Upper lobe of left lung (tissue), 4 donors: ENCODE results near the gene ZNF638.

ENCODE experiments used
- POLR2A ChIP-seq, 4 donors: fragments of 450-650 bp; IDR thresholded peaks; one replicate each; pipeline ENCODE4 v1.5.1; 2016 to 2017; ENCODE audit warnings: antibody characterized with exemption in 4 of 4, mild to moderate bottlenecking in 2 of 4
- TF ChIP-seq, protein P1 (sequence below), 6 experiments: fragments of 450-650 bp in 4 of 6; fragments of 200-600 bp in 2 of 6; sonication (generic) in 2 of 6; IDR thresholded peaks; one replicate each; pipeline ENCODE4 v1.5.1; 2016 to 2019; ENCODE audit warnings: antibody characterized with exemption in 6 of 6

DNA sequence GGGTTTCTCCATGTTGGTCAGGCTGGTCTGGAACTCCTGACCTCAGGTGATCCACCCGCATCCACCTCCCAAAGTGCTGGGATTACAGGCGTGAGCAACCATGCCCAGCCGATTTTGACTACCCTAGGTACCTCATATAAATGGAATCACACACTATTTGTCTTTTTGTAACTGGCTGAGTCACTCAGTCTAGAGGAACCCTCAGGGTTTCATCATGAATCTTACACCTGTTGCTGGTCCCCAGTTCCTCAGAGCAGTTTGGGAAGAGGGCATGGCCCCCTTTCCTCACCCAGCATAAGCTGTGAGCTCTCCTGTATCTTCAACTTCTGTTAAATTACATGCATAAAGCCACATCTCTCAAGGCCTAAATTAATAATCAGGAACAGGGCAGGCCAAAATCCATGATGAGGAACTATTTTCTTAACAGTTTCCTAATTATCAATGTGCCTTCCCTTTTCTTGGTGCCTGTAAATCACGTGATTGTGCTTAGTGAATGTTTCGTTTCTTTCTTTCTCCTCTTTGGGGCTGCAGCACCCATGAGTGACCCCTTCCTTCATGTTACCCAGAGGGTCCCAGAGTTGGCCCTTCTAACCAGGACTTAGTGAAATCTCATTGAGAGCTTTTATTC, 142.6 kb downstream of the ZNF638 start:
- TF ChIP-seq, protein P1, sequence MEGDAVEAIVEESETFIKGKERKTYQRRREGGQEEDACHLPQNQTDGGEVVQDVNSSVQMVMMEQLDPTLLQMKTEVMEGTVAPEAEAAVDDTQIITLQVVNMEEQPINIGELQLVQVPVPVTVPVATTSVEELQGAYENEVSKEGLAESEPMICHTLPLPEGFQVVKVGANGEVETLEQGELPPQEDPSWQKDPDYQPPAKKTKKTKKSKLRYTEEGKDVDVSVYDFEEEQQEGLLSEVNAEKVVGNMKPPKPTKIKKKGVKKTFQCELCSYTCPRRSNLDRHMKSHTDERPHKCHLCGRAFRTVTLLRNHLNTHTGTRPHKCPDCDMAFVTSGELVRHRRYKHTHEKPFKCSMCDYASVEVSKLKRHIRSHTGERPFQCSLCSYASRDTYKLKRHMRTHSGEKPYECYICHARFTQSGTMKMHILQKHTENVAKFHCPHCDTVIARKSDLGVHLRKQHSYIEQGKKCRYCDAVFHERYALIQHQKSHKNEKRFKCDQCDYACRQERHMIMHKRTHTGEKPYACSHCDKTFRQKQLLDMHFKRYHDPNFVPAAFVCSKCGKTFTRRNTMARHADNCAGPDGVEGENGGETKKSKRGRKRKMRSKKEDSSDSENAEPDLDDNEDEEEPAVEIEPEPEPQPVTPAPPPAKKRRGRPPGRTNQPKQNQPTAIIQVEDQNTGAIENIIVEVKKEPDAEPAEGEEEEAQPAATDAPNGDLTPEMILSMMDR (IDR thresholded peaks at IDR 0.05): no peak
- TF ChIP-seq POLR2A (IDR thresholded peaks at IDR 0.05): no peak
